OCI-M2 (cell line): ENCODE results near the gene DDIT3.

ENCODE experiments used
- DNase-seq: peaks from one replicate; lab custom pipeline; 2025; ENCODE audit not compliant: unreplicated experiment; lab: John Stamatoyannopoulos, UW

The DDIT3 gene

GRCh38 chr12:57470286-57470969, 49.9 kb downstream of the DDIT3 start:
- no peak for DNase-seq

- DNase-seq = no peak
Observed at GRCh38 chr12:57469296-57470164, 50.8 kb downstream of the DDIT3 start.

GRCh38 chr12:57467915-57468314, 52.4 kb downstream of the DDIT3 start:
- DNase-seq = no peak

GRCh38 chr12:57467212-57467874, 53.0 kb downstream of the DDIT3 start:
- DNase-seq = no peak
